ENCODE results near the gene GJA9.

The GJA9 gene

DNA sequence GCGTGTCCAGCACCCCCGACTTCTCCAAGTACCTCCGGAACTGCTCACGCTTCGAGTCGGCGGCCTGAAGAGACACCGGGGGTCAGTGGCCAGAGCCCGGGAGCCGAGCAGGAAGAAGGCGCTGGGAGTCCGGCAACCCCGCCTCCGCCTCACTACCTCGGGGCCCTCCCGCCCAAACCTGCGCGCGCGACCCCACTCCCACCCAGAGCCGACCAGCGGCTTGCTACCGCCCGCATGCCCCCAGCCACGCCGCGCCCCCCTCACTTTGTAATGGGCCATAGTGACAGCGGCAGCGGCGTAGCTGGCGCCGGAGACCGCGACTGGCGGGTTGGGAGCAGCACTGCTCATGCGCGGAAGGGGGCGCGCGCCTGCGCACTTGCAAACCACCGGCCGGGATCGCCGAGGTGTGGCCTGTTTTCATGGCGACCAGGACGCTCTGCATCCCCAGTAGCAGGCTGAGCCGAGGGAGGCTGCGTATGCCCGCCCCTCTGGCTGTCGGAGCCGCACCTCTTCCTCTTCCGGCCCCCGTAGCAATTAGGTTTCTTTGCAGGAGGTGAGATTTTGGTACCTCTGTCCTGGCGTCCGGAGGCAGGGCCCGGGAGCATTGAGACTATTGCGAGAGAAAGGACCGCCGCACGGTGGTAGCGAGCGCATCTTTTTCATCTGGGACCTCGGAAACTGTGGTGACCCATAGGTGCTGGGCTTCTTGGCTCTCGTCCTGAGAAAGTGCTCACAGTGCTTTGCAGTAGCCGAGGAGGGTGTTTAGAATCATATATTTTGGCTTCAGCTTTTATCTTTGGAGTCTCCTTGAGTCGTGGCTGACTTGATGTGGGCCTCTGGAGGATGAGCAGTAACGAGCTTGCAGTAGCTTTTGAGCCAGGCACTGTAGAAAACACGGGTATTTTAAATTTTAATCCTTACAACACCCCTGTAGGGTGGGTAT is 8.1 kb downstream of the GJA9 start, which contains the start of gene MYCBP:
MYCBP (minus strand) TSS at position 322 of the 943 bp plus-strand sequence; CDS start at position 279, 43 bp downstream.
- Histone ChIP-seq H3K27ac (ENCODE audit: low read depth, low read length) (no peak within 1 kb of the TSS), H3K79me2 (ENCODE audit: control insufficient read depth, low read length) (peaks cover 30% of the 10 kb centered on the region), H4K20me1 (ENCODE audit: control insufficient read depth, insufficient read depth, low read depth, low read length) (0 out of 2 replicates have a peak, but pooled peaks cover 2% of the 10 kb centered on the region), H3K9me2 (replicated peaks; ENCODE audit: control insufficient read depth, low read length) (no peaks in the 10 kb centered on the region), H3K9me3 (ENCODE audit: control insufficient read depth, insufficient read depth, low read length) (no peaks in the 10 kb centered on the region), H3K4me1 (ENCODE audit: control insufficient read depth, low read length) (peaks cover 22% of the 10 kb centered on the region), H3F3A (ENCODE audit: control insufficient read depth, insufficient read depth) (no peaks in the 10 kb centered on the region), H3K4me3 (ENCODE audit: low read length) (peak within 1 kb of the TSS; percentile 94), H3K4me2 (ENCODE audit: low read length) (peak within 1 kb of the TSS; percentile 78), H3K36me3 (ENCODE audit: control insufficient read depth, low read length) (no peaks in the 10 kb centered on the region), H3K27me3 (ENCODE audit: control insufficient read depth, low read length) (no peaks in the 10 kb centered on the region)
- no peak for TF ChIP-seq EZH2phosphoT487 (IDR thresholded peaks at IDR 0.05; ENCODE audit: borderline replicate concordance, low read length)
- TF ChIP-seq CTCF (IDR thresholded peaks at IDR 0.05; ENCODE audit: low read depth, low read length, poor library complexity, severe bottlenecking) = no peak

- no peaks in the 10 kb centered on the region for H3K9me3 ChIP-seq (ENCODE audit: control insufficient read depth, insufficient read depth, low read length)
- H3K9me2 ChIP-seq (replicated peaks; ENCODE audit: control insufficient read depth, low read length) = no peaks in the 10 kb centered on the region
- H3F3A ChIP-seq (ENCODE audit: control insufficient read depth, insufficient read depth) = 0 out of 2 replicates have a peak, but pooled peaks cover 2% of the 10 kb centered on the region
- peaks cover 36% of the 10 kb centered on the region for H3K79me2 ChIP-seq (ENCODE audit: control insufficient read depth, low read length)
- H3K4me1 ChIP-seq (ENCODE audit: control insufficient read depth, low read length) = peaks cover 30% of the 10 kb centered on the region
- TF ChIP-seq EZH2phosphoT487 (IDR thresholded peaks at IDR 0.05; ENCODE audit: borderline replicate concordance, low read length) (no peak), CTCF (IDR thresholded peaks at IDR 0.05; ENCODE audit: low read depth, low read length, poor library complexity, severe bottlenecking) (no peak)
- H3K4me2 ChIP-seq (ENCODE audit: low read length) = peak overlapping the region; percentile 73
- 0 out of 2 replicates have a peak, but pooled peaks cover 2% of the 10 kb centered on the region for H4K20me1 ChIP-seq (ENCODE audit: control insufficient read depth, insufficient read depth, low read depth, low read length)
- no peaks in the 10 kb centered on the region for H3K36me3 ChIP-seq (ENCODE audit: control insufficient read depth, low read length)
- peak overlapping the region; percentile 94 for H3K4me3 ChIP-seq (ENCODE audit: low read length)
- no peaks in the 10 kb centered on the region for H3K27me3 ChIP-seq (ENCODE audit: control insufficient read depth, low read length)
- no peak overlapping the region for H3K27ac ChIP-seq (ENCODE audit: low read depth, low read length)
These were observed 8.9 kb downstream of the GJA9 start for GRCh38 chr1:38872401-38873026.

GRCh38 chr1:38870996-38871395 is 10.4 kb downstream of the GJA9 start:
- H3K4me2 ChIP-seq (ENCODE audit: low read length) = no peak overlapping the region
- H4K20me1 ChIP-seq (ENCODE audit: control insufficient read depth, insufficient read depth, low read depth, low read length) = 0 out of 2 replicates have a peak, but pooled peaks cover 2% of the 10 kb centered on the region
- TF ChIP-seq CTCF (IDR thresholded peaks at IDR 0.05; ENCODE audit: low read depth, low read length, poor library complexity, severe bottlenecking) = no peak
- no peaks in the 10 kb centered on the region for H3K9me3 ChIP-seq (ENCODE audit: control insufficient read depth, insufficient read depth, low read length)
- H3K27ac ChIP-seq (ENCODE audit: low read depth, low read length) = no peak overlapping the region
- H3F3A ChIP-seq (ENCODE audit: control insufficient read depth, insufficient read depth) = 0 out of 2 replicates have a peak, but pooled peaks cover 2% of the 10 kb centered on the region
- H3K4me1 ChIP-seq (ENCODE audit: control insufficient read depth, low read length) = peaks cover 30% of the 10 kb centered on the region
- H3K27me3 ChIP-seq (ENCODE audit: control insufficient read depth, low read length) = no peaks in the 10 kb centered on the region
- H3K36me3 ChIP-seq (ENCODE audit: control insufficient read depth, low read length) = no peaks in the 10 kb centered on the region
- no peaks in the 10 kb centered on the region for H3K9me2 ChIP-seq (replicated peaks; ENCODE audit: control insufficient read depth, low read length)
- H3K79me2 ChIP-seq (ENCODE audit: control insufficient read depth, low read length) = peaks cover 37% of the 10 kb centered on the region
- H3K4me3 ChIP-seq (ENCODE audit: low read length) = no peak overlapping the region

Data from DOHH2 (cell line).